Measurements from ENCODE around the gene FGF14.

The FGF14 gene

DNA sequence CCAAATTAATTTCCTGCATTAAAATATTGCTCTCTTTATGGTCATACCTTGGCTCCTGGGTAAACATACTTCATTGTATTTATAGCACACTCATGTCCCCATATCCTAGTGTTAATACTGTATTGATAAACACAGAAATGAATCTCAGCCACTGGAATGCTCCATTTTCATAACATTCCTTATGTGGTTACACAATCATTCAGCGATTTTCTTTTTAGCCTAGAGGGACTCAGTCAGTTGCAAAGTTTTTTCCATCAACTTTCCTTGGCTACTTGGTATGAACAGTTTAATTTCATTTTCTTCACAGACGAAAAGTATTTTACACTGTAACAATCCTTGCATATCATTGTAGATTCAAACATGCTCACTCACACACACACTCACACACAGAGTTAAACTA, 471.5 kb downstream of the FGF14 start:
- DNase-seq (ENCODE audit: extremely low read depth, low read depth), result no peak
- H3K4me3 ChIP-seq (replicated peaks; ENCODE audit: low read depth, low read length), result no peak overlapping the region
- TF ChIP-seq CTCF (IDR thresholded peaks at IDR 0.05; ENCODE audit: low read depth, low read length, missing control alignments), result no peak

DNA sequence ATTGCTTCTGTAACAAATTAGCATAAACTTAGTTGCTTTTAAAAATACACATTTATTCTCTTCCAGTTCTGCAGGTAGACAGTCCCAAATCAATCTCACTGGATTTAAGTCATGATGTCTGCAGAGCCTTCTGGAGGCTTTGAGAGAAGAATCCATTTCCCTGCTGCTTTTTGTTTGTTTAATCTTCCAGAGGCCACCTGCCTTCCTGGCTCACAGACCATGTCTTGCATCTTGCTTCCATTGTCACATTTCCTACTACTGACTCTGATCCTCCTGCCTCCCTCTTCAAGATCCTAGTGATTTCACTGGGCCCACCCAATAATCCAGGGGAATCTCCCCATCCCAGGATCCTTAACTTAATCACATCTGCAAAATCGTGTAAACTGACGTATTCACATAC, 476.1 kb downstream of the FGF14 start:
- H3K4me3 ChIP-seq (replicated peaks; ENCODE audit: low read depth, low read length), result no peak overlapping the region
- DNase-seq (ENCODE audit: extremely low read depth, low read depth), result no peak
- no peak for TF ChIP-seq CTCF (IDR thresholded peaks at IDR 0.05; ENCODE audit: low read depth, low read length, missing control alignments)

- no peak overlapping the region for H3K4me3 ChIP-seq (replicated peaks; ENCODE audit: low read depth, low read length)
- no peak for TF ChIP-seq CTCF (IDR thresholded peaks at IDR 0.05; ENCODE audit: low read depth, low read length, missing control alignments)
- no peak for DNase-seq (ENCODE audit: extremely low read depth, low read depth)
Measured at GRCh38 chr13:101919541-101920181, 482.2 kb downstream of the FGF14 start.

DNA sequence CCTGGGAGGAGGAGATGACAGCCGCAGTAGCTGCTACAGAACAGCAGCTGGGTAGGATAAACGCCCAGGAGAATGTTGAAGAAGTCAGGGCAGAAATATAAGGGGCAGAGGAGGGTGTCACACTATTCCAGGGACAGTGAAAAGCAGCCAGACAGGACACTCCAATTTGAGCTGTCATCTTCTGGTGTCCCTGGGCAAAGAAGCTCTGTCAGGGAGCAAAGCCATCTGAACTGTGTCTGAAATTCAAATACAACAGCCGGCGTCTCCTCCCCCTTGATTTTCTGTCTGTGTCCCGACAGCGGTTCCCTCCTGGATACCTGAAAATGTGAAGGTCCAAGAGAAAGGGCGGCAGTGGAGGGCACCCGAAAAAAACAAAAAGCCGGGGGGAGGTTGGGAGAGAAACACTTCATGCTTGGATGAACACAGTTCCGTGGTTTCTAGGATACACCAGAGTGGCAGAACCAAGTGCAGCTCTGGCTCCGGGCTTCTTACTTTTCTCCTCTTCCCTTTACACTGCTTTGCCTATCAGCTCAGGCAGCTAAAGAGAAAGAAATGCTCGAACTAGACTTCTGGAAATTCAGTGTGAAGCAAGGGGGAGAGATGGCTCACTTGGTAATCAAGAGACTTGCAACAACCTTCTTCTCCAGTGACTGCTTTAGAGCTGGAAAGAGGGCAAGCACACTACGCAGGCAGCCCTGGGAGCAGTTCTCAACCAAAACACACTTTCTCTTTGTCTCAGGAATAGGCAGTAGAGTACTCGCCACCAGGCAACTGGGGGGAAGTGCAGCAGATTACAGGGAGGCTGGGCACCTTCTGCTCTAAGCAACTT, 483.8 kb downstream of the FGF14 start:
- DNase-seq (ENCODE audit: extremely low read depth, low read depth), result no peak
- no peak for TF ChIP-seq CTCF (IDR thresholded peaks at IDR 0.05; ENCODE audit: low read depth, low read length, missing control alignments)

DNA sequence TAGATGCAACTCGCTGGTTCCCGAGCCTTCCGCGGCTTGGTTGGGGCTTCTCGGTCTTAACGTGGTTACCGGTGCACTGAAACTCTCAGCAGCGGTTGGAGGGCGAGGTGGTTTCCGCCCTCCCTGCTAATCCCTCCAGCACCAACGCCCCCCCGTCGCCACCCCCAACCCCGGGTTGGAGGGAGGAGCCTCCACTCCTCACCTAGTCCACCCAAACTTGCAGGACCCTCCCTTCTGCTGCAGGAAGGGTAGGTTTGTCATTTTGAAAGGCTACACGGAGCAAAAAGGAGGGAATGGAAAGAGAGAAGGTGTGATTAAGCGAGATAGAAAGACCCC, 484.4 kb downstream of the FGF14 start:
- no peak for DNase-seq (ENCODE audit: extremely low read depth, low read depth)
- H3K4me3 ChIP-seq (replicated peaks; ENCODE audit: low read depth, low read length), result no peak overlapping the region
- TF ChIP-seq CTCF (IDR thresholded peaks at IDR 0.05; ENCODE audit: low read depth, low read length, missing control alignments), result no peak

More for the DNA sequence above, 483.8 kb downstream of the FGF14 start:
- no peak overlapping the region for H3K4me3 ChIP-seq (replicated peaks; ENCODE audit: low read depth, low read length)

- no peak for DNase-seq (ENCODE audit: extremely low read depth, low read depth)
- TF ChIP-seq CTCF (IDR thresholded peaks at IDR 0.05; ENCODE audit: low read depth, low read length, missing control alignments), result no peak
- no peak overlapping the region for H3K4me3 ChIP-seq (replicated peaks; ENCODE audit: low read depth, low read length)
Measured at GRCh38 chr13:101916775-101917474, 484.9 kb downstream of the FGF14 start.

Data from HFF-Myc (cell line).